ENCODE measurements around the gene VPS36.
"Not testable (repeated sequence)": the region's sequence is repeated elsewhere in the genome, so short reads cannot be mapped to it uniquely, and the experiment has no call there.

VPS36 gene

GRCh38 chr13:52374873-52375411 is 75.5 kb downstream of the VPS36 start:
- DNase-seq, result no peak

GRCh38 chr13:52374389-52374788 is 76.0 kb downstream of the VPS36 start:
- no peak for DNase-seq

GRCh38 chr13:52373277-52373676 is 77.2 kb downstream of the VPS36 start:
- DNase-seq, result not testable (repeated sequence)

- DNase-seq, result no peak
These were observed 78.6 kb downstream of the VPS36 start for GRCh38 chr13:52371736-52372247.

- peak; percentile 49 for DNase-seq
These were observed 84.1 kb downstream of the VPS36 start for GRCh38 chr13:52366291-52366690.
